A549 (cell line): Measurements from ENCODE around the gene HNRNPCL2. TPM values are rescaled to one million over a fixed set of nuclear protein-coding genes. Genes with fewer than 3 reads are reported as not detected.
"Not testable (repeated sequence)": the region's sequence is repeated elsewhere in the genome, so short reads cannot be mapped to it uniquely, and the experiment has no call there.

ENCODE experiments used
- ATAC-seq, 2 experiments: fragments of 200-7000 bp in 1 of 2; fragments of >200 bp in 1 of 2; cut with Nextera tagmentation in 1 of 2; cut with Tn5 transposase in 1 of 2; 3 replicates each; pipeline versions ENCODE4 v1.8.0 to v1.9.1; 2018 to 2020; ENCODE audit warnings: mild to moderate bottlenecking in 1 of 2, moderate library complexity in 1 of 2
- CTCF ChIA-PET: fragments of 300-600 bp; sonication (Branson Sonifier 250); formaldehyde crosslinking; extraction: SDS; loops from one replicate; lab custom pipeline; 2021; ENCODE audit warnings: antibody characterized with exemption, inconsistent platforms; lab: Yijun Ruan, JAX
- POLR2A ChIA-PET: fragments of 350-600 bp; formaldehyde crosslinking; extraction: SDS; loops from one replicate; lab custom pipeline; 2021; ENCODE audit warnings: antibody characterized with exemption, inconsistent platforms; lab: Yijun Ruan, JAX
- DNase-seq, 2 experiments: peaks; one replicate each; pipeline versions ENCODE4 v3.0.0 to v3.0.0-alpha.2; 2011 to 2016; ENCODE audit warnings: low read depth in 1 of 2, low spot score in 1 of 2
- FAIRE-seq: peaks from 2 replicates; lab custom pipeline; 2011; peaks lifted over from hg19 to GRCh38; lab: Jason Lieb, UNC
- H3K27ac ChIP-seq, 2 experiments: fragments of >200 bp; sonication (Bioruptor Twin); formaldehyde crosslinking; 3 replicates each; pipeline ENCODE4 v1.5.1; 2016 to 2017
- H3K4me1 ChIP-seq: fragments of >200 bp; sonication (Bioruptor Twin); formaldehyde crosslinking; 3 replicates; pipeline ENCODE4 v1.6.1; 2016
- H3K4me2 ChIP-seq: fragments of >200 bp; sonication (Bioruptor Twin); formaldehyde crosslinking; 3 replicates; pipeline ENCODE4 v1.6.1; 2016
- H3K4me3 ChIP-seq: fragments of >200 bp; sonication (Bioruptor Twin); formaldehyde crosslinking; 3 replicates; pipeline ENCODE4 v1.5.1; 2016
- H3K9me3 ChIP-seq: fragments of >200 bp; sonication (Bioruptor Twin); formaldehyde crosslinking; 3 replicates; pipeline ENCODE4 v1.6.1; 2016
- WGBS: methylation state at CpG from one replicate; pipeline ENCODE4 v1.1.6; 2017; ENCODE audit errors: missing lambda C conversion rate; 5-methylcytosine and 5-hydroxymethylcytosine counted together
- polyA minus RNA-seq: library from RNA; depleted of rRNA, polyadenylated mRNA; stranded (reverse); fragments of >200 nt; gene quantifications from 2 replicates; pipeline ENCODE4 v1.2.3, GENCODE V29; 2011; rRNA and poly(A)+ RNA removed
- polyA plus RNA-seq, 4 experiments: library from polyadenylated mRNA; depleted of rRNA in 3 of 4; stranded (reverse); fragments of >200 nt; fragmentation: RNase III in 1 of 4; extraction: RNeasy Plus Mini Kit Qiagen cat#74134 plus additional on column Dnase treatment in 1 of 4; gene quantifications; 2 replicates in 3 of 4; 3 replicates in 1 of 4; pipeline ENCODE4 v1.2.3, GENCODE V29; 2011 to 2017

HNRNPCL2 gene
- polyA plus RNA-seq (2011; rRNA removed) (not detected in 2 replicates), polyA plus RNA-seq (2017; fragmentation: RNase III; extraction: RNeasy Plus Mini Kit Qiagen cat#74134 plus additional on column Dnase treatment) (not detected in 3 replicates), polyA minus RNA-seq (not detected in 2 replicates)
- not detected in 2 replicates for polyA plus RNA-seq (2012; cell fraction: cytosol; rRNA removed)
- polyA plus RNA-seq (2012; cell fraction: nucleus; rRNA removed) = not detected in 2 replicates

GRCh38 chr1:13116754-13117153 is at the start of gene HNRNPCL2:
Gene HNRNPCL2, minus strand, starts transcription at chr1:13116854. Its CDS starts 454 bp downstream, at chr1:13116400.
- FAIRE-seq, CTCF ChIA-PET, POLR2A ChIA-PET, H3K27ac ChIP-seq, DNase-seq, H3K4me2 ChIP-seq, H3K9me3 ChIP-seq, H3K4me3 ChIP-seq, ATAC-seq, H3K4me1 ChIP-seq: not testable (repeated sequence)
- 17% methylated on average over 6 of the region's 6 CpGs for WGBS

- H3K27ac ChIP-seq, H3K4me3 ChIP-seq, ATAC-seq, H3K9me3 ChIP-seq, DNase-seq, H3K4me1 ChIP-seq, H3K4me2 ChIP-seq, POLR2A ChIA-PET, CTCF ChIA-PET, FAIRE-seq: not testable (repeated sequence)
- WGBS = no CpG with 5 or more reads among the region's 8 CpGs
Observed at GRCh38 chr1:13165531-13165930, 48.9 kb upstream of the HNRNPCL2 start, which contains the start of gene HNRNPCL4. Gene HNRNPCL4, minus strand, starts transcription at chr1:13165631. Its CDS starts 164 bp downstream, at chr1:13165467.

- FAIRE-seq, H3K27ac ChIP-seq, H3K4me3 ChIP-seq, CTCF ChIA-PET, ATAC-seq, H3K4me1 ChIP-seq, POLR2A ChIA-PET, DNase-seq, H3K9me3 ChIP-seq, H3K4me2 ChIP-seq: not testable (repeated sequence)
- WGBS = 0% methylated on average over 1 of the region's 5 CpGs
Observed at GRCh38 chr1:13155909-13156308, 39.3 kb upstream of the HNRNPCL2 start, which contains the start of gene PRAMEF26. Gene PRAMEF26, minus strand, starts transcription at chr1:13156009. Its CDS starts 2,914 bp downstream, at chr1:13153095.

- ATAC-seq, DNase-seq, H3K9me3 ChIP-seq, FAIRE-seq, H3K4me3 ChIP-seq, H3K4me1 ChIP-seq, H3K4me2 ChIP-seq, H3K27ac ChIP-seq, POLR2A ChIA-PET, CTCF ChIA-PET: not testable (repeated sequence)
- no CpG with 5 or more reads among the region's 4 CpGs for WGBS
Observed at GRCh38 chr1:13070474-13070873, 46.2 kb downstream of the HNRNPCL2 start, which contains the start of gene PRAMEF25. Gene PRAMEF25, plus strand, starts transcription at chr1:13070774. Its CDS starts 2,920 bp downstream, at chr1:13073694.

Other genes starting within 250 kb of the HNRNPCL2 start
- gene PRAMEF4, start 230.7 kb downstream of the HNRNPCL2 start, polyA plus RNA-seq (2011; rRNA removed) = not detected in 2 replicates
- not detected in 3 replicates for gene PRAMEF4, start 230.7 kb downstream of the HNRNPCL2 start, polyA plus RNA-seq (2017; fragmentation: RNase III; extraction: RNeasy Plus Mini Kit Qiagen cat#74134 plus additional on column Dnase treatment)
- gene PRAMEF10, start 218.6 kb downstream of the HNRNPCL2 start, polyA plus RNA-seq (2011; rRNA removed) = not detected in 2 replicates
- not detected in 3 replicates for gene PRAMEF10, start 218.6 kb downstream of the HNRNPCL2 start, polyA plus RNA-seq (2017; fragmentation: RNase III; extraction: RNeasy Plus Mini Kit Qiagen cat#74134 plus additional on column Dnase treatment)
- not detected in 2 replicates for gene PRAMEF7, start 200.2 kb downstream of the HNRNPCL2 start, polyA plus RNA-seq (2011; rRNA removed)
- gene PRAMEF7, start 200.2 kb downstream of the HNRNPCL2 start, polyA plus RNA-seq (2017; fragmentation: RNase III; extraction: RNeasy Plus Mini Kit Qiagen cat#74134 plus additional on column Dnase treatment) = not detected in 3 replicates
- not detected in 2 replicates for gene PRAMEF6, start 169.3 kb downstream of the HNRNPCL2 start, polyA plus RNA-seq (2011; rRNA removed)
- gene PRAMEF6, start 169.3 kb downstream of the HNRNPCL2 start, polyA plus RNA-seq (2017; fragmentation: RNase III; extraction: RNeasy Plus Mini Kit Qiagen cat#74134 plus additional on column Dnase treatment) = not detected in 3 replicates
- gene PRAMEF27, start 60.3 kb downstream of the HNRNPCL2 start, polyA plus RNA-seq (2011; rRNA removed) = 0.05 TPM in 1 of 2 replicates, not detected in the other
- not detected in 3 replicates for gene PRAMEF27, start 60.3 kb downstream of the HNRNPCL2 start, polyA plus RNA-seq (2017; fragmentation: RNase III; extraction: RNeasy Plus Mini Kit Qiagen cat#74134 plus additional on column Dnase treatment)
- not detected in 2 replicates for gene HNRNPCL3, start 56.1 kb downstream of the HNRNPCL2 start, polyA plus RNA-seq (2011; rRNA removed)
- gene HNRNPCL3, start 56.1 kb downstream of the HNRNPCL2 start, polyA plus RNA-seq (2017; fragmentation: RNase III; extraction: RNeasy Plus Mini Kit Qiagen cat#74134 plus additional on column Dnase treatment) = not detected in 3 replicates
- not detected in 2 replicates for gene PRAMEF25, start 46.1 kb downstream of the HNRNPCL2 start, polyA plus RNA-seq (2011; rRNA removed)
- gene PRAMEF25, start 46.1 kb downstream of the HNRNPCL2 start, polyA plus RNA-seq (2017; fragmentation: RNase III; extraction: RNeasy Plus Mini Kit Qiagen cat#74134 plus additional on column Dnase treatment) = not detected in 3 replicates
- not detected in 2 replicates for gene PRAMEF26, start 39.2 kb upstream of the HNRNPCL2 start, polyA plus RNA-seq (2011; rRNA removed)
- gene PRAMEF26, start 39.2 kb upstream of the HNRNPCL2 start, polyA plus RNA-seq (2017; fragmentation: RNase III; extraction: RNeasy Plus Mini Kit Qiagen cat#74134 plus additional on column Dnase treatment) = not detected in 3 replicates
- not detected in 2 replicates for gene HNRNPCL4, start 48.8 kb upstream of the HNRNPCL2 start, polyA plus RNA-seq (2011; rRNA removed)
- gene HNRNPCL4, start 48.8 kb upstream of the HNRNPCL2 start, polyA plus RNA-seq (2017; fragmentation: RNase III; extraction: RNeasy Plus Mini Kit Qiagen cat#74134 plus additional on column Dnase treatment) = not detected in 3 replicates
- gene PRAMEF9, start 55.0 kb upstream of the HNRNPCL2 start, polyA plus RNA-seq (2011; rRNA removed) = not detected in 2 replicates
- not detected in 3 replicates for gene PRAMEF9, start 55.0 kb upstream of the HNRNPCL2 start, polyA plus RNA-seq (2017; fragmentation: RNase III; extraction: RNeasy Plus Mini Kit Qiagen cat#74134 plus additional on column Dnase treatment)
- gene PRAMEF13, start 84.6 kb upstream of the HNRNPCL2 start, polyA plus RNA-seq (2011; rRNA removed) = not detected in 2 replicates
- not detected in 3 replicates for gene PRAMEF13, start 84.6 kb upstream of the HNRNPCL2 start, polyA plus RNA-seq (2017; fragmentation: RNase III; extraction: RNeasy Plus Mini Kit Qiagen cat#74134 plus additional on column Dnase treatment)
- not detected in 2 replicates for gene PRAMEF18, start 109.3 kb upstream of the HNRNPCL2 start, polyA plus RNA-seq (2011; rRNA removed)
- not detected in 3 replicates for gene PRAMEF18, start 109.3 kb upstream of the HNRNPCL2 start, polyA plus RNA-seq (2017; fragmentation: RNase III; extraction: RNeasy Plus Mini Kit Qiagen cat#74134 plus additional on column Dnase treatment)
- gene PRAMEF5, start 137.3 kb upstream of the HNRNPCL2 start, polyA plus RNA-seq (2011; rRNA removed) = not detected in 2 replicates
- not detected in 3 replicates for gene PRAMEF5, start 137.3 kb upstream of the HNRNPCL2 start, polyA plus RNA-seq (2017; fragmentation: RNase III; extraction: RNeasy Plus Mini Kit Qiagen cat#74134 plus additional on column Dnase treatment)
- gene PRAMEF8, start 168.3 kb upstream of the HNRNPCL2 start, polyA plus RNA-seq (2011; rRNA removed) = not detected in 2 replicates
- gene PRAMEF8, start 168.3 kb upstream of the HNRNPCL2 start, polyA plus RNA-seq (2017; fragmentation: RNase III; extraction: RNeasy Plus Mini Kit Qiagen cat#74134 plus additional on column Dnase treatment) = not detected in 3 replicates
- not detected in 2 replicates for gene PRAMEF33, start 186.7 kb upstream of the HNRNPCL2 start, polyA plus RNA-seq (2011; rRNA removed)
- gene PRAMEF33, start 186.7 kb upstream of the HNRNPCL2 start, polyA plus RNA-seq (2017; fragmentation: RNase III; extraction: RNeasy Plus Mini Kit Qiagen cat#74134 plus additional on column Dnase treatment) = not detected in 3 replicates
- not detected in 2 replicates for gene PRAMEF15, start 198.7 kb upstream of the HNRNPCL2 start, polyA plus RNA-seq (2011; rRNA removed)
- not detected in 3 replicates for gene PRAMEF15, start 198.7 kb upstream of the HNRNPCL2 start, polyA plus RNA-seq (2017; fragmentation: RNase III; extraction: RNeasy Plus Mini Kit Qiagen cat#74134 plus additional on column Dnase treatment)
- not detected in 2 replicates for gene PRAMEF14, start 230.3 kb upstream of the HNRNPCL2 start, polyA plus RNA-seq (2011; rRNA removed)
- gene PRAMEF14, start 230.3 kb upstream of the HNRNPCL2 start, polyA plus RNA-seq (2017; fragmentation: RNase III; extraction: RNeasy Plus Mini Kit Qiagen cat#74134 plus additional on column Dnase treatment) = not detected in 3 replicates